Hindlimb muscle (tissue), 1 donor: ENCODE data around the gene PPARA. TPM values are rescaled to one million over a fixed set of nuclear protein-coding genes. Genes with fewer than 3 reads are reported as not detected.

ENCODE experiments used
- DNase-seq: peaks from one replicate; pipeline ENCODE4 v3.0.0-alpha.2; 2013
- polyA plus RNA-seq: library from polyadenylated mRNA; unstranded; fragments of 120-200 nt; gene quantifications from one replicate; pipeline ENCODE4 v1.2.1, GENCODE V29; 2013; ENCODE audit not compliant: insufficient read length

Gene PPARA
- polyA plus RNA-seq, 1 donor, result 24.5 TPM

- DNase-seq, result no peak
These were observed 4.4 kb upstream of the PPARA start for GRCh38 chr22:46145896-46146295.

GRCh38 chr22:46146329-46146728 is 4.0 kb upstream of the PPARA start:
- DNase-seq, result no peak

- no peak for DNase-seq
These were observed 3.3 kb upstream of the PPARA start for GRCh38 chr22:46147061-46147460.

- no peak for DNase-seq
These were observed 2.7 kb upstream of the PPARA start for GRCh38 chr22:46147471-46148267.

GRCh38 chr22:46148336-46148735 is 2.0 kb upstream of the PPARA start:
- no peak for DNase-seq

- no peak for DNase-seq
These were observed 1.4 kb upstream of the PPARA start for GRCh38 chr22:46148816-46149511.

GRCh38 chr22:46149512-46150033 is 753 bp upstream of the PPARA start:
- DNase-seq, result no peak

GRCh38 chr22:46150655-46151477 is 540 bp downstream of the PPARA start:
- DNase-seq, result peak; percentile 53

- no peak for DNase-seq
These were observed 3.6 kb downstream of the PPARA start for GRCh38 chr22:46153930-46154329.

- DNase-seq, result peak; percentile 48
These were observed 5.7 kb downstream of the PPARA start for GRCh38 chr22:46156031-46156430.

- no peak for DNase-seq
These were observed 8.0 kb downstream of the PPARA start for GRCh38 chr22:46158283-46158682.

- DNase-seq, result no peak
These were observed 8.9 kb downstream of the PPARA start for GRCh38 chr22:46159212-46159611.

GRCh38 chr22:46159777-46160176 is 9.5 kb downstream of the PPARA start:
- DNase-seq, result no peak

GRCh38 chr22:46162285-46162684 is 12.0 kb downstream of the PPARA start:
- DNase-seq, result no peak

GRCh38 chr22:46162771-46163556 is 12.6 kb downstream of the PPARA start:
- DNase-seq, result no peak

- no peak for DNase-seq
These were observed 13.2 kb downstream of the PPARA start for GRCh38 chr22:46163557-46163888.

GRCh38 chr22:46165977-46166376 is 15.7 kb downstream of the PPARA start:
- DNase-seq, result no peak

- DNase-seq, result no peak
These were observed 19.3 kb downstream of the PPARA start for GRCh38 chr22:46169628-46170027.

- no peak for DNase-seq
These were observed 21.6 kb downstream of the PPARA start for GRCh38 chr22:46171940-46172339.

- DNase-seq, result no peak
These were observed 22.3 kb downstream of the PPARA start for GRCh38 chr22:46172522-46173110.

GRCh38 chr22:46173152-46173551 is 22.8 kb downstream of the PPARA start:
- no peak for DNase-seq

GRCh38 chr22:46175631-46176030 is 25.3 kb downstream of the PPARA start:
- DNase-seq, result no peak
